HG03432 (cell line): ENCODE data around the gene GJA9.

Experiments
- ATAC-seq: cut with Tn5 transposase; IDR thresholded peaks from one replicate; pipeline ENCODE4 v1.9.1; 2021; ENCODE audit warnings: mild to moderate bottlenecking, moderate library complexity; ENCODE audit not compliant: unreplicated experiment

GJA9 gene

GRCh38 chr1:38832370-38832734 is 49.0 kb downstream of the GJA9 start:
- ATAC-seq: no peak

GRCh38 chr1:38831731-38832369 is 49.5 kb downstream of the GJA9 start:
- no peak for ATAC-seq

- ATAC-seq: no peak
Observed at GRCh38 chr1:38829368-38829767, 52.0 kb downstream of the GJA9 start.

- no peak for ATAC-seq
Observed at GRCh38 chr1:38827318-38827717, 54.1 kb downstream of the GJA9 start.

GRCh38 chr1:38826886-38827285 is 54.5 kb downstream of the GJA9 start:
- ATAC-seq: no peak

GRCh38 chr1:38826262-38826661 is 55.1 kb downstream of the GJA9 start:
- no peak for ATAC-seq
